GM21360 (cell line): ENCODE results near the gene SRM.
"Not testable (repeated sequence)": the region's sequence is repeated elsewhere in the genome, so short reads cannot be mapped to it uniquely, and the experiment has no call there.

ENCODE experiments used
- ATAC-seq: cut with Tn5 transposase; IDR thresholded peaks from one replicate; pipeline ENCODE4 v1.9.1; 2021; ENCODE audit warnings: mild to moderate bottlenecking, moderate library complexity; ENCODE audit not compliant: unreplicated experiment

SRM gene

DNA sequence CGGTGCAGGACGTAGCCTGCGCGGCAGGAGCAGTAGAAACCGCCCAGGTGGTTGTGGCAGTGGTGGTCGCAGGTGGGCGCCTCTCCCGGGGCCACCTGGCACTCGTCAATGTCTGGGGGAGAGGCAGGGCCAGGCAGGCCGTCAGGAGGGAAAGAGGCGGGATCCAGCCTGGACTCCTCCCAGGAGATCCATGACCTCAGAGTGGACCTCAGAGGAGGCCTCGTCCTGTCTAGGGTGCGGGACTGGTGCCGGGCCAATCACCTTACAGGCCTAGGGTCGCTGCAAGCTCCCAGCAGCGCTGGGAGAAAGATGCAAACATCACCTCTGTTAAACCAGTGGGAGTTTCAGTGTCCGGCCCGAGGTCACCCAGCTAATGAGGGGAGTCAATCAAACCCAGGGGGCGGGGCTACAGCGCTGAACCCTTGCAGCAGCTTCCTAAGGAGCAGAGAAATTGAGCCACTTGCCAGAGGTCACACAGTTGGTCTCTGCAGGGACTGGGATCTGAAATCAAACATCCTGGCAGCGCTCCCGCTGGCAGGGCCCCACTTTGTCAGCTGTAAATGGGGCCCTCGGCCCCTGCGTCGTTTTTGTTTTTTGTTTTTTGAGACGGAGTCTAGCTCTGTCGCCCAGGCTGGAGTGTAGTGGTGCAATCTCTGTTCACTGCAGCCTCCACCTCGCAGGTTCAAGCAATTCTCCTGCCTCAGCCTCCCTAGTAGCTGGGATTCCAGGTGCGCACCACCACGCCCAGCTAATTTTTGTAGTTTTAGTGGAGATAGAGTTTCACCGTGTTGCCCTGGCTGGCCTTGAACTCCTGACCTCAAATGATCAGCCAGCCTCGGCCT is 14.2 kb downstream of the SRM start:
- ATAC-seq, result no peak

GRCh38 chr1:11044849-11045427 is 14.9 kb downstream of the SRM start:
- ATAC-seq, result no peak

GRCh38 chr1:11044086-11044848 is 15.6 kb downstream of the SRM start:
- ATAC-seq, result no peak

GRCh38 chr1:11042995-11043874 is 16.6 kb downstream of the SRM start:
- no peak for ATAC-seq

DNA sequence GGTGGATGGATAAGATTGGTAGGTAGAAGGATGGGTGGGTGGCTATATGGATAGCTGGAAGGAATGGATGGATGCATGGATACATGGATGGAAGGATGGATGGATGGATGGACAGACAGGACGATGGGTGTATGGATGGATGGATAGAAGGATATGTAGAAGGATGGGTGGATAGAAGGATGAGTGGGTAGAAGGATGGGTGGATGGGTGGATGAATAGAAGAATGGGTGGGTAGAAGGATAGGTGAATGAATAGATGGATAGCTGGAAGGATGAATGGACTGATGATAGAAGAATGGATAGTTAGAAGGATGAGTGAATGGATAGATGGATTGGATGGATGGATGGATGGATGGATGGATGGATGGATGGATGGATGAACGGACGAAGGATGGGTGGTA is 17.8 kb downstream of the SRM start:
- ATAC-seq, result no peak

- no peak for ATAC-seq
These were observed 18.8 kb downstream of the SRM start for GRCh38 chr1:11041048-11041447.

GRCh38 chr1:11040105-11040429 is 19.8 kb downstream of the SRM start:
- ATAC-seq, result not testable (repeated sequence)

- no peak for ATAC-seq
These were observed 20.3 kb downstream of the SRM start for GRCh38 chr1:11039351-11040104.

- no peak for ATAC-seq
These were observed 22.1 kb downstream of the SRM start for GRCh38 chr1:11037740-11038182.

- not testable (repeated sequence) for ATAC-seq
These were observed 22.6 kb downstream of the SRM start for GRCh38 chr1:11037019-11037739.

DNA sequence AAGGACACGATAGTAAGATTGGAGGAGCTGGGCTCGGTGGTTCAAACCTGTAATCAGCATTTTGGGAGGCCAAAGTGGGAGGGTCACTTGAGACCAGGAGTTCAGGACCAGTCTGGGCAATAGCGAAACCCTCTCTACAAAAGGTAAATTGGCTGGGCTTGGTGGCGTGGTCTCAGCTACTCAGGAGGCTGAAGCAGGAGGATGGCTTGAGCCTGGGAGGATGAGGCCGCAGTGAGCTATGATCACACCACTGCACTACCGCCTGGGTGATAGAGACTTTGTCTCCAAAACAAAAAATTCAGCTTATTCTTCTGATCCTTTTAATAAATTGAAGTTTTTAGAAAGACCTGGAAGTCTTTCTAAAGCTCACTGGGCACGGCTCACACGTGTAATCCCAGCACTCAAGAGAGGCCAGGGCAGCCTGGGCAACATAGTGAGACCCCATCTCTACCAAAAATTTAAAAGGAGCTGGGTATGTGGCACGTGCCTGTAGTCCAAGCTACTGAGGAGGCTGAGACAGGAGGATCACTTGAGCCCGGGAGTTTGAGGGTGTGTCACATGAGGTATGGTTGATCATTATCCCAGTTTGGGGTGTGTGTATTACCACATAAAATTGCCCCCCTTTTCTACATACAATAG is 28.1 kb downstream of the SRM start:
- no peak for ATAC-seq

DNA sequence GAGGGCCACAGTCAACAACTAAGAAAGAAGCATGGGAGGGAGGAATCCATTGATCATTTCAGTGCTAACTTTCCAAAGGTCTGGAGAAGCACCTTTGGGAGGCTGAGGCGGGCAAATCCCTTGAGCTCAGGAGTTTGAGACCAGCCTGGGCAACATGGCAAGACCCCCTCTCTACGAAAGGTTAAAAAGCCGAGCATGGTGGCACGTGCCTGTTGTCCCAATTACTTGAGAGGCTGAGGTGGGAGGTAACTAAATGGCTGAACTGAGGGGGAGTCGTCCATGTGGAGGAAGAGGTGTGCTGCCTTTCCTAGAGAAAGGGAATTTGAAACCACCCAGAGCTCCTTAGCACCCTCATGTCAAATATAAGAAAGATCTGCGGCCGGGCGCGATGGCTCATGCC is 29.0 kb downstream of the SRM start:
- no peak for ATAC-seq

GRCh38 chr1:11028018-11028417 is 31.8 kb downstream of the SRM start:
- no peak for ATAC-seq

DNA sequence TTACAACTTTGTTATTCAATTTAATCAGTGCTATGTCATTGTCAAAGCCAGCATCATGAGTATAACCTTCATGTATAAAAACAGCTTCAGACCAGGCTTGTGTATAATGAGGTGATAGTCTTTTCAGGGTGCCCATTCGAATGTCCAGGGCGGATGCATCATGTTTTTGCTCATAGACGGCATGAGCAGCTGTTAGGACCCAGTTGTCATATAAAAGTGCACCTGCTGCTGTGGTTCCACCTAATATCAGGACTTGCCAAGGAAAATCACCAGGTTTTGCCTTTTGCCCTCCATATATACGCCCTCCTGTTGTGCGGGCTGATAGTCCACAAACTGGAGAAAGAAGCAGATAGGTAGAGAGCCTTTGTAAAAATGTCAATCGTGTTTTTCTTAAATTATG is 32.5 kb downstream of the SRM start:
- ATAC-seq, result no peak

DNA sequence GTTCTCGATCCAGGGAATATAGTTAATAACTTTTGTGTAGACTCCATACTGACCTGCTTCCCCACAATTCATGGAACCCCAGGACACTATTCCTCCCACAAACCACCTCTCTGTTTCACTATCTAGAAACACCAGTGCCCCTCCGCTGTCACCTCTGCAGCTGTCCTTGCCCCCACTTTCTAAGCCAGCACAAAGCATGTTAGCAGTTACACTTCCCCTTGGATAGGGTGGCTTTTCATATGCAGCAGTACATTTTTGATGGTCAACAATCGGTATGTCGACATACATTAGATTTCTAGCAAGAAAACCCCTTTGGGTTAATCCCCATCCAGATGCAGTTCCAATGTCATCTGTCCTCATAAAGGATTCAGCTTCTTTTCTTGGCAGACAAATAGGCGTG is 32.9 kb downstream of the SRM start:
- no peak for ATAC-seq

- ATAC-seq, result no peak
These were observed 33.8 kb downstream of the SRM start for GRCh38 chr1:11026052-11026451.

DNA sequence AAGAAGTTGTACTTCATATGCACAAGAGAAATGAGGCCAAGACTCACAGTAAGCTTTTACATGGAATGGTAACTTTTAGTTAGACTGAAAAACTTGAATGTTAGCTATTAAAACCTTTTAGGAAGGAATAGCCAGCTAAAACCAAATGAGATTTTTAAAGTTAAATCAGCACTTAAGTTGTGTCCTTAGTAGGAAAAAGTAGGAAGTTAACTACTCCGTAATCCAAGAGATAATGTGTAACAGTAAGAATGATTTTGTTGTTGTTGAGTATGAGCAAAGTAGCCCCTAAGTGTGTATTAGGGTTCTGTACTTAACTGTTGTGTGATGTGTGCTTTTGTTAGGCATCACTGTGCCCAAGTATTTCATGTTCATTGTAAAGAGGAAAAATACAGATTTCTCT is 34.2 kb downstream of the SRM start:
- no peak for ATAC-seq

- no peak for ATAC-seq
These were observed 35.0 kb downstream of the SRM start for GRCh38 chr1:11024874-11025203.

DNA sequence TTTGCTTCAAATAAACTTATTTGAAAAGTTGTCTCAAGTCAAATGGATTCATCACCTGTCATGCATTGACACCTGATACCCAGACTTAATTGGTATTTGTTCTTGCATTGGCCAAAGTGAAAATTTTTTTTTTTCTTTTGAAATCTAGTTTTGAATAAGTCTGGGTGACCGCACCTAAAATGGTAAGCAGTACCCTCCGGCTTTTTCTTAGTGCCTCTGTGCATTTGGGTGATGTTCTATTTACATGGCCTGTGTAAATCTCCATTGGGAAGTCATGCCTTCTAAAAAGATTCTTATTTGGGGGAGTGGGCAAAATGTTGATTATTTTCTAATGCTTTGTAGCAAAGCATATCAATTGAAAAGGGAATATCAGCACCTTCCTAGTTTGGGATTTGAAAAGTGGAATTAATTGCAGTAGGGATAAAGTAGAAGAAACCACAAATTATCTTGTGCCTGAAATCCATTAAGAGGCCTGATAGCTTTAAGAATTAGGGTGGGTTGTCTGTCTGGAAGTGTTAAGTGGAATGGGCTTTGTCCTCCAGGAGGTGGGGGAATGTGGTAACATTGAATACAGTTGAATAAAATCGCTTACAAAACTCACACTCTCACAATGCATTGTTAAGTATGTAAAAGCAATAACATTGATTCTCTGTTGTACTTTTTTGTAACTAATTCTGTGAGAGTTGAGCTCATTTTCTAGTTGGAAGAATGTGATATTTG is 35.5 kb downstream of the SRM start:
- ATAC-seq, result no peak
